GM23338 (cell line): Measurements from ENCODE around the gene LRIG1.

Experiments
- CTCF ChIP-seq, 2 experiments: fragments of 200-600 bp in 1 of 2; sonication (generic) in 1 of 2; conservative IDR thresholded peaks; 2 replicates each; pipeline versions ENCODE4 v1.5.1 to v1.6.1; 2016 to 2017; ENCODE audit warnings: antibody characterized with exemption in 2 of 2, low read depth in 2 of 2, mild to moderate bottlenecking in 2 of 2, moderate library complexity in 1 of 2
- EZH2 ChIP-seq: fragments of 200-600 bp; sonication (generic); IDR thresholded peaks from one replicate; pipeline ENCODE4 v1.8.0; 2017; ENCODE audit warnings: antibody characterized with exemption, mild to moderate bottlenecking, low read depth; ENCODE audit not compliant: unreplicated experiment
- EZH2phosphoT487 ChIP-seq: fragments of 200-600 bp; sonication (generic); IDR thresholded peaks from one replicate; pipeline ENCODE4 v1.8.1; 2018; ENCODE audit warnings: antibody characterized with exemption; ENCODE audit not compliant: unreplicated experiment
- JUNB ChIP-seq: IDR thresholded peaks from one replicate; pipeline ENCODE4 v1.6.1; 2016; ENCODE audit warnings: antibody characterized with exemption; ENCODE audit not compliant: unreplicated experiment
- POLR2AphosphoS5 ChIP-seq: IDR thresholded peaks from 2 replicates; pipeline ENCODE4 v1.6.1; 2016; ENCODE audit warnings: antibody characterized with exemption, low read depth
- REST ChIP-seq: IDR thresholded peaks from one replicate; pipeline ENCODE4 v1.6.1; 2018; ENCODE audit warnings: antibody characterized with exemption; ENCODE audit not compliant: unreplicated experiment

GRCh38 chr3:66527246-66527645 lies 26.4 kb upstream of the LRIG1 start:
- no peak for TF ChIP-seq EZH2
- TF ChIP-seq CTCF (conservative IDR thresholded peaks at IDR 0.05; ENCODE audit: low read depth in 2 of 2), result no peak
- TF ChIP-seq POLR2AphosphoS5, result no peak
- no peak for TF ChIP-seq JUNB
- TF ChIP-seq EZH2phosphoT487, result no peak
- TF ChIP-seq REST, result no peak
